Lung (tissue), 12 donors: Measurements from ENCODE around the gene VASN. TPM values are rescaled to one million over a fixed set of nuclear protein-coding genes. Genes with fewer than 3 reads are reported as not detected.

ENCODE experiments used
- ATAC-seq: fragments of 200-7000 bp; cut with Tn5 transposase; one replicate; pipeline ENCODE4 v1.9.1; 2020; ENCODE audit warnings: moderate number of reproducible peaks; ENCODE audit not compliant: insufficient read depth, low FRiP score
- DNase-seq, 3 donors: peaks; one replicate each; pipeline ENCODE4 v3.0.0-alpha.2; 2013 to 2017
- H3K27ac ChIP-seq, 2 donors: one replicate each; pipeline ENCODE4 v1.5.1; 2013; ENCODE audit warnings: mild to moderate bottlenecking in 2 of 2, moderate library complexity in 2 of 2, control low read depth in 1 of 2, inconsistent platforms in 1 of 2, low read depth in 1 of 2, low read length in 1 of 2
- H3K27me3 ChIP-seq, 3 donors: one replicate each; pipeline ENCODE4 v1.5.1; 2013; ENCODE audit warnings: low read length in 2 of 3; ENCODE audit not compliant: control insufficient read depth in 3 of 3, insufficient read depth in 3 of 3
- H3K36me3 ChIP-seq, 4 donors: one replicate each; pipeline ENCODE4 v1.5.1; 2013; ENCODE audit warnings: low read length in 4 of 4, mild to moderate bottlenecking in 1 of 4, moderate library complexity in 1 of 4; ENCODE audit not compliant: control insufficient read depth in 4 of 4, insufficient read depth in 4 of 4
- H3K4me1 ChIP-seq, 5 donors: one replicate each; pipeline ENCODE4 v1.5.1; 2013; ENCODE audit warnings: low read length in 5 of 5, mild to moderate bottlenecking in 2 of 5, moderate library complexity in 1 of 5; ENCODE audit not compliant: control insufficient read depth in 5 of 5, insufficient read depth in 5 of 5
- H3K4me3 ChIP-seq: one replicate; pipeline ENCODE4 v1.5.1; 2013; ENCODE audit warnings: mild to moderate bottlenecking, control low read depth, moderate library complexity
- H3K9ac ChIP-seq, 2 donors: one replicate each; pipeline ENCODE4 v1.5.1; 2013; ENCODE audit warnings: low read length in 2 of 2, control low read depth in 1 of 2; ENCODE audit not compliant: insufficient read depth in 1 of 2
- H3K9me3 ChIP-seq, 4 donors: one replicate each; pipeline ENCODE4 v1.5.1; 2013; ENCODE audit warnings: low read length in 3 of 4, mild to moderate bottlenecking in 1 of 4, moderate library complexity in 1 of 4; ENCODE audit not compliant: control insufficient read depth in 4 of 4, insufficient read depth in 3 of 4
- CTCF ChIP-seq: IDR thresholded peaks from 2 replicates; pipeline ENCODE4 v1.5.1; 2012; ENCODE audit warnings: mild to moderate bottlenecking; ENCODE audit errors: control extremely low read depth, extremely low read depth
- WGBS, 2 donors: extraction: QIAGEN DNeasy Blood & Tissue Kit; methylation state at CpG; one replicate each; pipeline ENCODE4 v1.1.7; 2013; 5-methylcytosine and 5-hydroxymethylcytosine counted together
- polyA plus RNA-seq, 2 donors: library from polyadenylated mRNA; stranded (reverse); fragments of 200-250 nt; gene quantifications; one replicate each; pipeline ENCODE4 v1.2.1, GENCODE V29; 2013
- total RNA-seq, 2 donors: library from RNA; depleted of rRNA in 1 of 2; stranded (reverse); fragments of >200 nt in 1 of 2; gene quantifications; one replicate each; pipeline ENCODE4 v1.2.1, GENCODE V29; 2014 to 2021
- donor health status: control.
- donor health status: control.
- donor health status: Bipolar disorder and iron deficiency.
- donor health status: healthy.
- donor health status: DM: yes; HTN: yes; CAD: no.

VASN gene
- total and polyA plus RNA-seq, 4 donors: 18.8 to 42.9 (median 31.3) TPM

GRCh38 chr16:4377573-4378154 is 6.0 kb downstream of the VASN start:
- Histone ChIP-seq H3K27ac (peak overlapping the region in 1 of 2 donors; percentile 59), H3K4me3 (no peak overlapping the region), H3K9me3 (no peaks in the 10 kb centered on the region), H3K9ac (no peak overlapping the region), H3K4me1 (peaks cover 3 to 52% (median 32%) of the 10 kb centered on the region in 5 donors), H3K36me3 (peaks cover 0 to 35% (median 6%) of the 10 kb centered on the region in 4 donors), H3K27me3 (no peaks in the 10 kb centered on the region)
- DNase-seq (peak in 1 of 3 donors; percentile 15), ATAC-seq (no peak)
- WGBS, 2 donors: 82 to 85% methylated on average over 12 of the region's 12 CpGs
- no peak for TF ChIP-seq CTCF

DNA sequence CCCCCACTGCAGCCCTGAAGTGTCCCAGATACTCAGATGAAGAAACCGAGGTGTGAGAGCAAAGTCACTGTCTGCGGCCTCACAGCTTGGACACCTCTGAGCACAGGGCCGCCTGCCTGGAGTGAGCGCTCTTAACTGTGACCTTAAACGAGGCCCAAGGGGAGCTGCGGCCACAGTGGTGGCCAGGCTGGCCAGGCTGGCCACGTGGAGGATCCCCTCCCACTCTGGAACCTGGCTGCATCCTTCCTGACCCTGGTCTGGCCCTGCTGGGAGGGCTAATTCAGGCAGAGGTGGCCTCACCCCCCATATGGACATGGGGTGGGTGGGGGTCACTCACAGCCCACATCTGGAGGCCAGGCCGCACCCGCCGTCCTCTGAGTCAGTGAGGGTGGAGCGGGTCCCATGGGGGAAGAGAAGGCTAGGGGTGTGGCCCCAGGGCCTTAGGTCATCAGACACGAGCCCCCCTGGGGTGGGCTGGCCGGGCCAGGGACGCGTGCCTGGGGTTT is 6.6 kb downstream of the VASN start:
- peak in 1 of 3 donors; percentile 11 for DNase-seq
- no peak for TF ChIP-seq CTCF
- Histone ChIP-seq H3K27me3 (no peaks in the 10 kb centered on the region), H3K9me3 (no peaks in the 10 kb centered on the region), H3K27ac (peak overlapping the region in 1 of 2 donors; percentile 59), H3K4me1 (peaks cover 3 to 46% (median 28%) of the 10 kb centered on the region in 5 donors), H3K4me3 (no peak overlapping the region), H3K9ac (no peak overlapping the region), H3K36me3 (peaks cover 0 to 40% (median 7%) of the 10 kb centered on the region in 4 donors)
- no peak for ATAC-seq
- 82 to 94% methylated on average over 15 of the region's 15 CpGs for WGBS, 2 donors

DNA sequence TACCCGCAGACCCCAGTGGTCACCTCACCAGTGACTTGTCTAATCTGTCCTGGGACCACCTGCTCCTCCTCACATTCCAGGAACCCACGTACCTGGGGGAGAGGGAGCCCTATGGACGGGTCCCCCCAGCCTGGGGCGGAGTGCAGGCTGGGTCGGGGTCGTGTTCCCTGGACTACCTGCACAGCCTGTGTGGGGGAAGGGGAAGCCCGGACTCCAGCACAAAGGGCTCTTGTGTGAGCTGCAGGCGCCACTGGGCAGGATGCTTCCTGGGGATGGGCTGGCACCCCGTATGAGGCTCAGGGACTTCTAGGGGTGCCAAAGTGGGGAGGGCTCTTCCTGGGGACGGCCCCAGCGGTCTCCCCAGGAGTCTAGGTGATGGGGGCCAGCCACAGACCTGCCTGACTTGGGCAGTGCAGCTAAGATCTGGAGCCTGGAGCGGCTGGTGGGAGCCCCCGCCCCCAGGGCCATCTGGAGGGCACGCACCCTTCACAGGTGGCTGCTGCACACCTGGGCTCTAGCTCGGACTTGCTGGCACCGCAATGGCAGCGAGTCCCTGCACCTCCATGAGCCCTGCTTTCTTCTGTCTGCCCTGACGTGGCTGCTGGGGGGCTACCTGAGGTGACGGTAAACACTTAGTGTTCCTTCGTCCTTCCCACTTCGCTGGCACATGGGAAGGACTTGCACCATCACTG is 7.5 kb downstream of the VASN start:
- peaks cover 0 to 43% (median 7%) of the 10 kb centered on the region in 4 donors for H3K36me3 ChIP-seq
- no peak for TF ChIP-seq CTCF
- ATAC-seq (no peak), DNase-seq (no peak)
- 88 to 93% methylated on average over 20 to 21 of the region's 21 CpGs for WGBS, 2 donors
- no peaks in the 10 kb centered on the region for H3K9me3 ChIP-seq
- peak overlapping the region in 1 of 2 donors; percentile 31 for H3K27ac ChIP-seq
- no peaks in the 10 kb centered on the region for H3K27me3 ChIP-seq
- no peak overlapping the region for H3K4me3 ChIP-seq
- peaks cover 0 to 39% (median 26%) of the 10 kb centered on the region in 5 donors for H3K4me1 ChIP-seq
- H3K9ac ChIP-seq: no peak overlapping the region
